Neural cell (in vitro differentiated cells): ENCODE data around the gene RABEPK. TPM values are rescaled to one million over a fixed set of nuclear protein-coding genes. Genes with fewer than 3 reads are reported as not detected.
A peak's percentile ranks its signal among the peaks of the same experiment; 100 is the strongest.

ENCODE experiments used
- H2AFZ ChIP-seq: fragments of 200-600, 300-800 bp; sonication (generic), shearing (Covaris generic); 2 replicates; pipeline ENCODE4 v1.6.0; 2014; ENCODE audit warnings: low read depth, mild to moderate bottlenecking, antibody characterized with exemption, low read length, moderate library complexity
- H3F3A ChIP-seq: fragments of 200-600 bp; shearing (Covaris generic); 2 replicates; pipeline ENCODE4 v1.6.1; 2016; ENCODE audit warnings: mild to moderate bottlenecking, moderate library complexity, mixed read lengths, antibody characterized with exemption, low read length; ENCODE audit not compliant: insufficient read depth, poor library complexity, severe bottlenecking
- H3K27ac ChIP-seq: fragments of 200-600, 300-800 bp; sonication (generic), shearing (Covaris generic); 2 replicates; pipeline ENCODE4 v1.5.1; 2014; ENCODE audit warnings: mild to moderate bottlenecking, low read length, moderate library complexity
- H3K27me3 ChIP-seq: fragments of 300-800, 200-600 bp; sonication (generic), shearing (Covaris generic); 2 replicates; pipeline ENCODE4 v1.6.0; 2014; ENCODE audit warnings: mild to moderate bottlenecking, low read depth, low read length, moderate library complexity; ENCODE audit not compliant: insufficient read depth
- H3K36me3 ChIP-seq: fragments of 300-800, 200-600 bp; sonication (generic), shearing (Covaris generic); 2 replicates; pipeline ENCODE4 v1.5.1; 2014; ENCODE audit warnings: mild to moderate bottlenecking, antibody characterized with exemption, low read length, moderate library complexity; ENCODE audit not compliant: insufficient read depth
- H3K4me2 ChIP-seq: fragments of 300-800, 200-600 bp; sonication (generic), shearing (Covaris generic); 2 replicates; pipeline ENCODE4 v1.6.0; 2014; ENCODE audit warnings: mild to moderate bottlenecking, low read length
- H3K4me3 ChIP-seq: fragments of 300-800, 200-600 bp; sonication (generic), shearing (Covaris generic); 2 replicates; pipeline ENCODE4 v1.5.1; 2014; ENCODE audit warnings: mild to moderate bottlenecking, low read length, moderate library complexity
- H3K79me2 ChIP-seq: fragments of 200-600 bp; shearing (Covaris generic); replicated peaks from 2 replicates; pipeline ENCODE4 v1.6.0; 2014; ENCODE audit warnings: mild to moderate bottlenecking, low read length, moderate library complexity; ENCODE audit not compliant: insufficient read depth
- H3K9ac ChIP-seq: fragments of 300-800, 200-600 bp; sonication (generic), shearing (Covaris generic); 2 replicates; pipeline ENCODE4 v1.6.1; 2016; ENCODE audit warnings: mild to moderate bottlenecking, low read length, mixed read lengths
- H3K9me2 ChIP-seq: fragments of 200-600 bp; shearing (Covaris generic); 2 replicates; pipeline ENCODE4 v1.6.1; 2016; ENCODE audit warnings: mild to moderate bottlenecking, low read length, mixed read lengths; ENCODE audit not compliant: insufficient read depth
- H3K9me3 ChIP-seq: fragments of 200-600, 300-800 bp; sonication (generic), shearing (Covaris generic); 2 replicates; pipeline ENCODE4 v1.6.1; 2016; ENCODE audit warnings: mild to moderate bottlenecking, mixed run types, low read length, moderate library complexity, mixed read lengths
- H4K20me1 ChIP-seq: fragments of 200-600 bp; shearing (Covaris generic); 2 replicates; pipeline ENCODE4 v1.6.1; 2016; ENCODE audit warnings: mild to moderate bottlenecking, mixed run types; ENCODE audit not compliant: insufficient read depth
- CTCF ChIP-seq: fragments of 450-650 bp; IDR thresholded peaks from 2 replicates; pipeline ENCODE4 v1.5.1; 2014; ENCODE audit warnings: antibody characterized with exemption, mild to moderate bottlenecking, moderate library complexity; ENCODE audit not compliant: poor library complexity, severe bottlenecking
- EP300 ChIP-seq: fragments of 450-650 bp; conservative IDR thresholded peaks from 2 replicates; pipeline ENCODE4 v1.6.1; 2014; ENCODE audit warnings: antibody characterized with exemption, mild to moderate bottlenecking, moderate library complexity; ENCODE audit not compliant: poor library complexity, severe bottlenecking
- EZH2 ChIP-seq: fragments of 200-600, 300-800 bp; shearing (Covaris generic), sonication (generic); IDR thresholded peaks from 2 replicates; pipeline ENCODE4 v1.6.1; 2014; ENCODE audit warnings: antibody characterized with exemption, low read length, borderline replicate concordance, mild to moderate bottlenecking; ENCODE audit not compliant: insufficient read depth, poor library complexity, severe bottlenecking
- MXI1 ChIP-seq: fragments of 450-650 bp; conservative IDR thresholded peaks from 2 replicates; pipeline ENCODE4 v1.6.1; 2014; ENCODE audit warnings: antibody characterized with exemption, mild to moderate bottlenecking; ENCODE audit not compliant: poor library complexity, severe bottlenecking
- POLR2AphosphoS5 ChIP-seq: IDR thresholded peaks from 2 replicates; pipeline ENCODE4 v1.6.1; 2012
- RAD21 ChIP-seq: fragments of 450-650 bp; conservative IDR thresholded peaks from 2 replicates; pipeline ENCODE4 v1.6.1; 2014; ENCODE audit warnings: antibody characterized with exemption, mild to moderate bottlenecking, moderate library complexity
- REST ChIP-seq: IDR thresholded peaks from 2 replicates; pipeline ENCODE4 v1.6.1; 2012; ENCODE audit warnings: borderline replicate concordance
- SMC3 ChIP-seq: fragments of 450-650 bp; conservative IDR thresholded peaks from 2 replicates; pipeline ENCODE4 v1.6.1; 2014; ENCODE audit warnings: antibody characterized with exemption, mild to moderate bottlenecking, moderate library complexity; ENCODE audit not compliant: poor library complexity
- TAF1 ChIP-seq: IDR thresholded peaks from 2 replicates; pipeline ENCODE4 v1.6.1; 2012; ENCODE audit warnings: low read depth
- polyA minus RNA-seq: library from RNA; depleted of rRNA, polyadenylated mRNA; stranded (reverse); fragments of >200 nt; gene quantifications from 2 replicates; pipeline ENCODE4 v1.2.3, GENCODE V29; 2014
- polyA plus RNA-seq: library from polyadenylated mRNA; depleted of rRNA; stranded (reverse); fragments of >200 nt; gene quantifications from 2 replicates; pipeline ENCODE4 v1.2.3, GENCODE V29; 2014

The RABEPK gene
- polyA plus RNA-seq: 58.2 and 67.2 TPM in 2 replicates
- 22.1 and 24.8 TPM in 2 replicates for polyA minus RNA-seq

GRCh38 chr9:125200216-125201047, at the start of gene RABEPK:
Gene RABEPK, plus strand, starts transcription at chr9:125200542. Its CDS starts 2,472 bp downstream, at chr9:125203014.
- H4K20me1 ChIP-seq: no peaks in the 10 kb centered on the region
- H3K9ac ChIP-seq: peak within 1 kb of the TSS; percentile 81
- TF ChIP-seq REST (peak; percentile 34), CTCF (no peak), TAF1 (no peak), MXI1 (peak; percentile 93), EZH2 (no peak), RAD21 (peak; percentile 11), SMC3 (peak; percentile 17), EP300 (peak; percentile 23), POLR2AphosphoS5 (no peak)
- H3K4me2 ChIP-seq: peak within 1 kb of the TSS; percentile 70
- H3K79me2 ChIP-seq: no peaks in the 10 kb centered on the region
- no peaks in the 10 kb centered on the region for H3K9me2 ChIP-seq
- H2AFZ ChIP-seq: peak within 1 kb of the TSS; percentile 74
- H3K9me3 ChIP-seq: no peaks in the 10 kb centered on the region
- H3F3A ChIP-seq: no peaks in the 10 kb centered on the region
- H3K27ac ChIP-seq: peak within 1 kb of the TSS; percentile 69
- no peaks in the 10 kb centered on the region for H3K27me3 ChIP-seq
- no peaks in the 10 kb centered on the region for H3K36me3 ChIP-seq
- peak within 1 kb of the TSS; percentile 89 for H3K4me3 ChIP-seq

GRCh38 chr9:125151730-125152129, 48.6 kb upstream of the RABEPK start:
- no peak overlapping the region for H3K4me3 ChIP-seq
- H3K4me2 ChIP-seq: no peak overlapping the region
- peaks cover 4% of the 10 kb centered on the region for H3K36me3 ChIP-seq
- H3F3A ChIP-seq: no peaks in the 10 kb centered on the region
- no peak overlapping the region for H2AFZ ChIP-seq
- no peaks in the 10 kb centered on the region for H3K79me2 ChIP-seq
- no peak overlapping the region for H3K27ac ChIP-seq
- H3K9me2 ChIP-seq: no peaks in the 10 kb centered on the region
- no peaks in the 10 kb centered on the region for H3K27me3 ChIP-seq
- H4K20me1 ChIP-seq: no peaks in the 10 kb centered on the region
- no peaks in the 10 kb centered on the region for H3K9me3 ChIP-seq
- TF ChIP-seq EP300 (no peak), POLR2AphosphoS5 (no peak), REST (no peak), EZH2 (no peak), SMC3 (no peak), MXI1 (no peak), RAD21 (no peak), CTCF (no peak), TAF1 (no peak)
- H3K9ac ChIP-seq: no peak overlapping the region
